ENCODE data around the gene APLN.

APLN gene, protein sequence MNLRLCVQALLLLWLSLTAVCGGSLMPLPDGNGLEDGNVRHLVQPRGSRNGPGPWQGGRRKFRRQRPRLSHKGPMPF

DNA sequence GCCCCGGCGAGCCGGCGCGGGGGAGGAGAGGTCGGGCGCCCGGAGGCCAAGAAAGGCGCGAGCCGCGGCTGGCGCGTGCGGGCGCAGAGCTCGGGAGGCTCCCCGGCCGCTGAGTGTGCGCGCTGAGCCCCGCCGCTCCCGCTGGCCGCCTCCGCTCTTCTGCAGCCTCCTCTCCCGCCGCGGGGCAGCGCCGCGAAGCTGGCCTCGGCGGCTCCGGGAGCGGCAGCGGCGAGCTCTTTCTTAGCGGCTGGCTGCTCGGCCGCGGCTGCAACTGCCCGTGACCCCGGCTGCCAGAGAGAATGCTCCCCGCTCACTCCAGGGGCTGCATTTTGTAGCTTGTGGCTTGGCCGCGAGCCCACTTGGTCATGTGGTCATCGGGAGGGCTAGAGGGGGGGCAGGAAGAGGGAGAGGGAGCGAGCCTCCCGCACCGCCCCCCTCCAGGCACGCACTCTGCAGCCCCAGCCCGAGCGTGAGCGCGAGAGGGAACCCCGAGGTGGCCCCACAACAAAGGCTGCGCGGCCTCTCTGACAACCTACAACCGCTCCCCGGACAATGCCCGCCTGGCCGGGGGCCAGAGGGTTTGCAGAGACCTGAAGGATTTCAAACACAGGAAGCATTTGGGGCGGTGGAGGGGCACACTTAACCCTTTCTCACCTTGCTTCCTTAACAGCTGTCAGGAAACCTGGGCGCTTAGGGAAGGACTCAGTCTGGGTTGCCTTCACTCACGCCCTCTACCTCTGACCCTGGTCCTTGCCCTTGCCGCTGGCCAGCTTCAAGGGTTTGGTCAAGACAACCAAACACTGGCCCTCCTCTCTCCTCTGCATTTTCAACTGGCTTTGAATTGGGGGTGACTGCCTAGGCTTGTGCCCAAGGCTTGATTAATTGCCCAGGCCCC lies at the start of gene APLN:
Gene APLN, minus strand, starts transcription at position 305 of the 895 bp plus-strand sequence. CDS start 326 bp downstream, outside the sequence.
- DNase-seq, result peak; percentile 23

DNA sequence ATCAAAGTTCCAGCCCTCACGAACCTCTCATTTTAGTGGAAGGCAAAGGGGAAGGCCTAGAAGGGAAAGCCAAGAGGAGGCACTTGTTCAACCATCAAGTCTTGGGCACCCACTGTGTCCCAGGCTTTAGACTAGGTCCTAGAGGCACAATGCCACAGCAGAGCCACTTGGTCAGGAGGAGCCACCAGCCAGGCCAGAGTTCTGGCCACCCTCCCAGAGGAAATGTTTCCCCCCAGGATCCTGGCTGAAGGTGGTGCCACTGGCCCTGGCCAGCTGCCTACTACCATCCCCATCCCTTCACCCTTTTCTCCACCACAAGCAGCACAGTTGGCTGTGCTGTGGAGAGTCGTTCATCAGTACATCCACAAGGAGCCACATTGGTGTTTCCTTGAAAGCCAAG lies 49.7 kb upstream of the APLN start:
- no peak for DNase-seq

DNA sequence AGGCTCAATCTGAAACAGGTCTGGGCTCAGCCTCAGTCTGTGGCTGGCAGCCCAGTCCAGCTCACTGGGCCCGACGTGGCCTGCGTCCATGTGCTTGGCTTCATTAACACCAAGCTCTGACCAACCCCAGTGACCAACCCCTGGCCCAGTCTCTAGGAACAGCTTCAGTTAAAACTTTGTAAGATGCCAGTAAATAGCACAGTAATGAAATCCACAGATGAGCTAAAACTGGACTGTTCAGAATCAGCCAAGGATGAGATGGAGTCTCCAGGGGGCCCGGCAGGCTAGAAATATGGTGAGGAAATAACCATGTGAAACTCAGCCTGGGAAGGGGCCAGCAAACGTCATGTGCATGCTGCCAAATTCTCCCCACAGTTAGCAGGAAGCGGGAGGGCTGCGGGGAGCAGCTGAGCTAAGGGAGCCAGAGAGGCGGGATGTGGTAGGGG lies 46.9 kb upstream of the APLN start:
- no peak for DNase-seq

DNA sequence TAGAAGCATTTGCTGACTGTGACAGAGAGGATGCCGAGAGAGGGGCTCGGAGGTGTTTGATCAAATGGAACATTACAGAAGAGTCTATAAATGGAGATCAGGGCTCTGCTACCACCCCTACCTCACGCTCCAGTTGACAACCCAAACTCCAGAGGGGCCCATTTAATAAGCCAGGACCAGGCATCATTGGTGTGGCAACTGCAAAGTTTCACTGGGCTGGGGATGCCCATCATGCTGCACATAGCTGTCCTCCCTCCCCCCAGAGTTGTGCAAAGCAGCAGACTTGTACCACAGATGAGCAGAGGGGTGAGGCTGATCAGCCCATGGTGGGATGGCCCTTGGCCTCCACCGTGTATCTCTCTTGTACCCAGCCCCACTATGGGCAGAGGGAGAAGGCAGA lies 45.8 kb upstream of the APLN start:
- DNase-seq, result no peak

DNA sequence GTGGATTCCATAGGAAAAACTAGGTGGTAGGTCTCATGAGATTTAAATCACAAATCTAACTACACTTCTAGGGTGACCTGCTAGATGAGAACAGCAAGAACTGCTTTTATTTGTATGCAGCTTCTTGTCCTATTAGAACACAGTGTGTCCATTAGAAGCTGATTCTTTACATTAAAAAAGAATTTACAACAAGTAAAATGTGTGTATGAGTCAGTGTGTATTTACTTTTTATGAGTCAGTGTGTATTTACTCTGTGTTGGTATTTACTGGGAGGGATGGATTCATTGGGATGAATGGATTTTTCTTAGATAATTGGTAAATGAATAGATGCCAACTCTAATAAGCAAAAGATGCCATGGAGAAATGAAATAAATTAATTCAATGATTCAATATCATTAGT lies 43.4 kb upstream of the APLN start:
- DNase-seq, result no peak

DNA sequence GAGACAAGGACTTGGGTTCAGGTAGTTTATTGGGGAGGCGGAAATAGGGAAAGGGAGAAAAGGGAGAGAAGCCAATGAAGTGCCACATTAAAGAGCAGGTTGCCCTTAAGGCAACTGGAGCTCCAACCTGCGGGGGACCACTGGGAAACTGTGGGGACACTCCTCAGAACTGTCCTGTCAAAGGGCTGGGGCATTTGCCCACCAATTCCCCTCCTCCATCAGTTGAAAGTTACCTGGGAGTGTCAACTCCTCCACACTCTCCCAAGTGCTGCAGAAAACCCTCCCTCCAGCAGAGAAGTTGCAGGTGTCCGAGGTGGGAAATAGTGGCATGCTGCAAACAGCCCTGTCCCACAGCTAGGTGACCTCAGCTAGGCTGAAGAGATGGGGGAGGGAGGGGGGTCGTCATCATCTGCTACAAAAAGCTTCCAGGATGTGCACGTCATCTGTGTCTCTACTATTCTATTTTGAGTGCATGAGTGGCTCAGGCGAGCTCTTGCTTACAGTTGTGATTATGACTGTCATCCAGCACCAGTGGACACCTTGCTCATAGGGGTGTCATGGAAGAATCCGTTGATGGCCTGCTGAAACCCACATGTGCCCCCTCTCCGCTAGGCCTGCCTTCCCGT lies 42.6 kb upstream of the APLN start:
- DNase-seq, result no peak

DNA sequence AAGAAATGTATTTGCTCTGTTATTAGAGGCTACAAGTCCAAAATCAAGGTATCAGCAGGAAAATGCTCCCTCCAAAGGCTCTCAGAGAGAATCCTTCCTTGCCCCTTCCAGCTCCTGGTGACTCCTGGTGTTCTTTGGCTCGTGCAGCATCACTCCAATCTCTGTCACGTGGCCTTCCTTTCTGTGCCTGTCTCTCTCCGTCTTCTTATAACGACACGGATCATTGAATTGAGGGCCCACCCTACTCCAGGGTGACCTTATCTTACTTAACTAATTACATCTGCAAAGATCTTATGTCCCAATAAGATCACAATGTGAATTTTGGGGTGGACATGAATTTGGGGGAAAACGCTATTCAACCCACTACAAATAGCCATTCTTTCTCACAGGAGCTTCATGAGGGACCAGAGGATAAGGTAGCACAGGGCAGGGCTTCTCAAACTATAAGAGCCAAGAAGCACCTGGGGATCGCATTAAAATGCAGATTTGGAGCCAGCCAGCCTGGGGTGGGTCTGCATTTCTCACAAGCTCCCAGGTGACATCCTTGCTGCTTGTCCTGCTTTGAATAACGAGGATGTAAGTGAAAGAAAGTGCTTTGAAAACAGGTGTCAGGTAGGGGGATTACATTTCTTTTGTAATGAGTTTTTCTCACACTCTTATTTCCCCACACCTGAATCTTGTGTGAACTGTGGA lies 41.9 kb upstream of the APLN start:
- DNase-seq, result no peak

DNA sequence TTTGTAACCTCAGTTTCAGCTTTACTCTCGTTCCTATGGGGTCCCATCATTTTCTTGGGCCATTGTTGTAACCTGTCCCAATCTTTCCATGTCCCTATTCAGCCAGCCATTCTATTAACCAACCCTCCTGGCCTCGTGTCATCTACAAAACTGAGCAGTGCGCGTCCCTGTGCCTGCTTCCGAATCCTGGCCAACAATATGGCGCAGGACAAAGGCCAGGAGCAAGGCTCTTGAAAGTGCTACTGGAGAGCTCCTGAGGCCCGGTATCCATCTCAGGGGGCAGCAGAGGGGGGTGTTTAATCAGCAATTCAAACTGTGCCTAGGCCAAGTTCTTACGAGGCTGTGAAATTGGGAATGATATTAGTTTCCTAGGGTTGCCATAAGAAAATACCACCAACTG lies 41.2 kb upstream of the APLN start:
- DNase-seq, result no peak

DNA sequence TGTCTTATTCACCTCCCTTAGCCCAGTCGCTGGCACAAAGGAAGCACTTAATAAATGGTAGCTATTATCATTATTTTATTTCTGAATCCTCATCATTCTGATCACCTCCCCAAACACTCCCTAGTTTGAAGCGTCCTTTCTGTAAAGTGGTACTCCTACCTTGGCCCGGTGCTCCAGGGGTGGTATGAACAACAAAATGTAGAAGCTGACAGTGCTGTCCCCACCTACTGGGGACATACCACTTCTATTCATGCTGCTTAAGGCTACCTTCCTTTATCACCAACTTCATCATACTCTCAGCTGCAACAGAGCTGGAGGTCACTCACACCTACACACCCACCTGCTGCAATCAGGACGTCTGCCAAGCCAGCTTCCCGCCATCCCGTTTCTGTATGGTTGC lies 40.8 kb upstream of the APLN start:
- no peak for DNase-seq

DNA sequence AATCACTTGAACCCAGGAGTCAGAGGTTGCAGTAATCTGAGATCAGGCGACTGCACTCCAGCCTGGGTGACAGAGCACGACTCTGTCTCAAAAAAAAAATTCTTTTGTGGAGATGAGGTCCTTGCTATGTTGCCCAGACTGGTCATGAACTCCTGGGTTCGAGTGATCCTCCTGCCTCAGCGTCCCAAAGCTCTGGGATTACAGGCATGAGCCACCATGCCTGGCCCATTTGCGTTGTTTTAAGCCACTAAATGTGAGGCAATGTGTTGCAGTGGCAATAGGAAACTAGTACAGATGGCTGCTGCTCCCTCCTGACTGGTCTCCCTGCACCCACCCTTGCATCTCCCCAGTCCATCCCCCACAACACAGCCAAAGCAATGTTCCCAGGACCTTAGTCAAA lies 40.0 kb upstream of the APLN start:
- DNase-seq, result no peak

DNA sequence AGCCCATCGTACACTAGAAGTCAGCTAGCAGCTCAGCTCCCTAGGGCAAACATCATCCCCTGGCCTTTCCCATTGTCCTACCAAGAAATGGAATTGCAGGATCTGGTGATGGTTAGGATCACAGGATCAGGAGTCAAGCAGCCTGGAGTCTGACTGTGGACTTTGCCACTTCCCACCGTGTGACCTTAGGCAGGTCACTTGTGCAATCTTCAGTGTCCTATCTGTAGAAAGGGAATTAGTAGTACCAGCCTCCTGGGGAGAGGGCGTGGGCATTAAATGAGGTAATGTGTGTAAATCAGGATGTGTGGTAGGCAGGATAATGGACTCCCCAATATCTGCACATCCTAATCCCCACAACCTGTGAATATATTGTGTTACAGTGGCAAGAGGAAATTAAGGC lies 38.6 kb upstream of the APLN start:
- DNase-seq, result no peak

DNA sequence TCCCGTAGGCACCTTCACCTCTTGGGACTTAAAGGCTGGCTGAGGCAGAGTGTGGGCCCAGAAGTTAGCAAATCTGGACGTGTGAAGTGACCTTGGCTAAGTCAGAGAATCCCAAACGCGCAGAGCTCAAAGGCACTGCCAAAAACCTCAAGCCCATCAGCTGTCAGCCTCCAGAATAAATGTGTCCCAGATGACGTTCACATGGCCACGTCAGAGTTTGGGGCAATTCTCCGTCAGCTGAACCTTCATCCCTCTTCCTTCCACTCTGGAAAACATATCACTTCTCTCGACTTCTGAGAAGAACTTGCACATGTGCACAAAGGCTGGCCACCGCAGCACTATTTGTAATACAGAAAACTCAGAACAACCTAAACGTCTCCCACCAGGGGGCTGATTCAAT lies 35.7 kb upstream of the APLN start:
- no peak for DNase-seq

DNA sequence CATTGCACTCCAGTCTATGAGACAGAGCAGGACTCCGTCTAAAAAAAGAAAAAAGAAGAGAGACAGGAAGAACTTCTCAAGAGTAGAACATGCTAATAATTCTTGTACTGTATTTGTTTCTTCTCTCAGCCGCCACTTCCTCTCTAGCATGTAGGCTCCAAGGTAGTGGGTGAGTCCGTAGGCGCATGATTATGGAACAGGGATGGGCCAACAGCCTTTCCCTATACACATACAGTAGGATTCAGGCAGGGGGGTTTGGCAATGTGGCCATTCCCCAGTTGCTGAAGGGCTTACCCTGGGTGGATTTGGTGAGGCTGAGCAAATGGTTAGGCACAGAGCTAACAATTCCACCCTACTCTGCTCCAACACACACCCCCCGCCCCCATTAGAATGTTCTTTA lies 35.0 kb upstream of the APLN start:
- no peak for DNase-seq

DNA sequence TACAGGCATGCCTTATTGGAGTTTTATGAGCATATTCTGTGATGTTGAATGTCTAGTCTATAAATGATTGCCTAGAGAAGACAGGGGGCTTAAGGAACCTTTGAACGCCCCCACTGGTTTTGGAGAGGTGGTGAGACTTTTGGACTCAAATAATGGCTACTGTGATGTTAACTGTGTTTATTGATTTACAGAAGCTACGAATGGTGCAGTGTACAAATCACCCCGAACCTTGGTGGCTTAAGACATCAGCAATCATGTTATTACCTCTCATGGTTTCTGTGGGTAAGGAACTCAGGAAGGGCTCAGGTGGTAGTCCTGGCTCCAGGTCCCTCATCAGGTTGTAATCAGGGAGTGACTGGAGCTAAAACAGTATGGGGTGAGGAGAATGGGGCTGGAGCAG lies 33.3 kb upstream of the APLN start:
- no peak for DNase-seq

DNA sequence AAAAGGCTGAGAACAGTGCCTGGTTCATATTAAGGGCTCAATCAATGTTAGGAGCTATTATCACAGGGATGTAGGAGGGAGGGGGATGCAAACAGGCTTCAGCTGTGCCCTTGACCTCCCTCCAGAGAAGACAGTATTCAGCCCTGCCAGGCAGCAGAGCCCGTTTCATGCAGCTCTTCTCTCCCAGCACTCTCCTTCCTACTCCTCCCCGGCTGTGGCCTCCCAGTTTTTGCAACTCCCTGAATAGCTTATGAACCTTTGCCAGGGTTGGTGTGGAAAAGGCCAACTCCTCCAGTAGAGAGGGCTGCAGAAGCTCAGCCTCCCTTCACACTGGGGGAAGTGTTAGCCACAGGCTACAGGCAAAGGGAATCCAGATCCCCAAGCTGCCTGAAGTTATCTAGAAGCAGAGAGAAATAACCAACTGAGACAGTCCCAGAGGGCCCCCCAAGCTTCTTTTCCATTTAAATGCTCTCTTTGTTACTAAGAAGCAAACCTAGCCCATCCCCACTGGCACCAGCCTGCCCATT lies 31.7 kb upstream of the APLN start:
- DNase-seq, result no peak

DNA sequence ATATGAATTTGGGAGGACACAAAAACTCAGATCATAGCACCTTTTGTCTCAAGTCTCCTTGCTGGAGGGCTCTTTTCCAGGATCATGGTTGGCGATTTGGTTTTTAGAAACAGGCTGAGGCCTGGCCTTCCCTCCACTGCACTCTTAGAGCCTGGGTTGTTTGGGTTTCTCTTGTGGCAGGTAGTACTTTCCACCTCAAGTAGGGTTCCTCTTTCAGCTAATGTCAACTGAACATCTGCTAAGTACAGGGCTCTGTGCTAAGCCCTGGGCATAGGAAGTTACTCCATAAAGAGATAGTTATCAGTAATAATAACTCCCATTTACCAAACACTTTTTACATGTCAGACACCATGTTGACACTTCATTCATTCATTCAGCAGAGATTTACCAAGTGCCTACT lies 28.2 kb upstream of the APLN start:
- DNase-seq, result no peak

DNA sequence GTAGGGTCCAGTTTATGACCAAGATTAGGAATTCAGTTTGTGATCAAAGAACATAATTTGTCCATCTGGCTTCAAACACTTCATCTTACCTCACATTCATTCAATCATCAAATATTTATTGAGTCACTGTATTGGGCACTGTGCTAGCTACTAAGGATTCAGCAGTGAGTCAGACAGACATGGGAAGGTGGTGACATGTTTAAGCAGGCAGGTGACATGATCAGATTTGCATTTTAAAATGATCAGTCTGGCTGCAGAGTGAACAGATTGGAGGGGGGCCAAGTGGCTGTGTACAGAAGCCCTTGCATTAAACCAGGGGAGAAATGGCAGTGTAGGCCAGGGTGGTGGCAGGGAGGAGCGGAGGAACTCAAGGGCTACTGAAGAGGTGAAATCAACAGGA lies 25.1 kb upstream of the APLN start:
- no peak for DNase-seq

DNA sequence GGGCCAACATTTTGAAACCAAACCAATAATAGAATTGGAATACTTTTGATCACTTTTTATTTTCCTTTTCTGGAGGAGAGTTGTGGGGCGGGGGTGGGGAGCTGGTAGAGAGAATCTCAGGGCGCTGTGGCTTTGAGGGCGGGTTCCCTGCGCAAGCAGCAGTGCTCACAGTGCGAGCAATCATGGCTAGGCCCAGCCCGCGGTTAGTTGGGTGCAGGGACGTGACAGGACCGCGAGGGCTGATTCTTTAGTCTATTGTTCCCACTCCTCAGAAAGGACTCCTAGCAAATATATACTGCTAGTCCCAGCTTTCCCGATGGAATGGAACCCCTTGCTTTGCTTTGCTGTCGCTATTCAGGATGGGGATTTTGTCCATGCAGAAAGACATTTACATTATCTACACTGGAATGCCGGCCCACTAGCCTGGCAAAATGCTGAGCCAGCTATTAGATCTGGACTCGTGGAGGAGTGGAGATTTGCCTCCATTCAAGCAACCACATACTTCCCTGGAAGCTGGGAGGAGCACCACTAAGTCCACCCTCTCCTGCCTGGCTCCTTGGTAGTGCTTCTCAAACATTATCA lies 23.9 kb upstream of the APLN start:
- no peak for DNase-seq

DNA sequence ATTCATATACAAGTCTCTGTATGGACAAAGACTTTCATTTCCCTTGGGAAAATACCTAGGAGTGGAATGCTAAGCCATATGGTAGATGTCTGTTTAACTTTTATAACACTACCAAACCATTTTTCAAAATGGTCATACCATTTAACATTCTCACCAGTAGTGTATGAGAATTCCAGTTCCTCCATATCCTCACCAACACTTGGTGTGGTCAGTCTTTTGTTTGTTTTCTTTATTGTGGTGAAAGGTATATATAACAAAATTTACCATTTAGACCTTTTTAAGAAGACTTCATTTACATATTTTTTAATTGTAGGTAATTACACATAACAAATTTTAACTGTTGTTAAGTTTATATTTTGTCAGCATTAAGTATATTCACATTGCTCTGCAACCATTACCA lies 12.7 kb upstream of the APLN start:
- DNase-seq, result no peak

DNA sequence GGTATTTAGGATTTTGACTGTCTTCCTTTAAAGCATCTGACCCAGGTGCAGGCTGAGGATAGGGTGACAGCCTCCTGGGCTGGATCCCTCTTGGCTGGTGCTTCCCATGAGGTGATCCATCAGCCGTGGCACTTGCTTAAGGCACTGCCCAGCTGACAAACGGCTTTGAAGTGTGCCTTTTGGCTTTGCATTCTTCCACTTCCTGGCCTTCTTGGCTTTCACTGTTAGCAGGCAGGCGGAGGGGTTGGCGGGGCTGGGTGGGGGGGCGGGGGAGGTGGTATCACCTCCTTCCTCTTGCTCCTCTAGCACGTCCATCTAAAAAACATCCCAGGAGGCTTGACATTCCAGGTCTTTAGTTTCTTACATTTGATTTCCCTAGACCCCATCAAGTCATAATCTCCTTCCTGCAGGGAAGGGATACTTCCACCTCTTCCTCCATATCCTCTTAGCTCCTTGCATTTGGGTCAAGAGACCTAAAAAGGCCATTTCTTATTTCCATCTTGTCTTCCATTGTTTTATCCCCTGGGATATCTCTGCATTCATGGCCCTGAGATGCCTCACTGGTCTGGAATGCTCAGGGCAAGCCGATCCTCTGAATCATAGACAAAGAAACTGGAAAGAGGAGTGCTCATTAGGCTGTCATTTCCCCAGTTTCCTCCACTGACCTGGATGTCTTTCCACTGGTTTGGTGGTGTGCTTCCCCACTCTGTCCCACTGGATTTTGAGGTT lies 11.3 kb upstream of the APLN start:
- no peak for DNase-seq

DNA sequence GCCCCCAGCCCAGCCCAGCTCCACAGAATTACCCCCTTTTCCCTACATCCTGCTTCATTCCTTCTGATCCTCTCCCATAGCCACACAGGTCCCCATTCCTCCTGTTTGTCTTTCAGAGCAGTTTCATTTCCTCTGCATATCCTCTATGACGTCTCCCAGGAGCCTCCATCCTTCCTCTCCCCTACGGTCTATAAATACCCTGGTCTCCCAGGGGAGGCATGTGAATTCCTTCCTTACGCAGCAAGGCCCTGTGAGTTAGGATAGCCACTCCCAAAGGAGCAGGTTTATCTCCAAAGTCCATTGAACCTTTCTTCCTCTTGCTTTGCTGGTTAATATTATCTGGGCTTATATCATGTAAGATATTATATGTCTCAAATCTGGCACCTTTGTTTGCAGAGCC lies 8.4 kb upstream of the APLN start:
- DNase-seq, result no peak

DNA sequence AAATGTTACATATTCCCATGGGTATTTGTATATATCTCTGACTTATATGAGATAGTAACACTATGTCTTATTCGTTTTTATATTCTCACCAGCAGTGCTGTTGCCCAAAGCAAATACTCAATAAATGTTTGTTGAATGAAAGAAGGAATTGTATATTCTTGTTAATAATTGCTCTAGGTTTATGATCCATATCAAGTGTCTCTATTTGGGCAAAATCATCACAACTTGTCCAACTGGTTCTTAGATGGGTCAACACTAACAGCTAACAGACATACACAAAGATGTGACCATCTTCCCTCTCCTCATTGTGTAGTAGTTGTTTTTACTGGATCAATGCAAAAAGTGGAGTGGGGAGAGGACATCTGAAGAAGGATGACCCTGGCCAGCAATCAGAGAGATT lies 6.6 kb upstream of the APLN start:
- no peak for DNase-seq

All from activated naive CD4-positive, alpha-beta T cell treated with anti-CD3 and anti-CD28 coated beads, Interleukin-2, amount 50 U/mL, for 16 hours (primary cell).